ENCODE results near the gene LAMA5. TPM values are rescaled to one million over a fixed set of nuclear protein-coding genes. Genes with fewer than 3 reads are reported as not detected.

LAMA5 gene
- total and polyA plus RNA-seq, 2 experiments from 2014 or later: 201 to 298 TPM

DNA sequence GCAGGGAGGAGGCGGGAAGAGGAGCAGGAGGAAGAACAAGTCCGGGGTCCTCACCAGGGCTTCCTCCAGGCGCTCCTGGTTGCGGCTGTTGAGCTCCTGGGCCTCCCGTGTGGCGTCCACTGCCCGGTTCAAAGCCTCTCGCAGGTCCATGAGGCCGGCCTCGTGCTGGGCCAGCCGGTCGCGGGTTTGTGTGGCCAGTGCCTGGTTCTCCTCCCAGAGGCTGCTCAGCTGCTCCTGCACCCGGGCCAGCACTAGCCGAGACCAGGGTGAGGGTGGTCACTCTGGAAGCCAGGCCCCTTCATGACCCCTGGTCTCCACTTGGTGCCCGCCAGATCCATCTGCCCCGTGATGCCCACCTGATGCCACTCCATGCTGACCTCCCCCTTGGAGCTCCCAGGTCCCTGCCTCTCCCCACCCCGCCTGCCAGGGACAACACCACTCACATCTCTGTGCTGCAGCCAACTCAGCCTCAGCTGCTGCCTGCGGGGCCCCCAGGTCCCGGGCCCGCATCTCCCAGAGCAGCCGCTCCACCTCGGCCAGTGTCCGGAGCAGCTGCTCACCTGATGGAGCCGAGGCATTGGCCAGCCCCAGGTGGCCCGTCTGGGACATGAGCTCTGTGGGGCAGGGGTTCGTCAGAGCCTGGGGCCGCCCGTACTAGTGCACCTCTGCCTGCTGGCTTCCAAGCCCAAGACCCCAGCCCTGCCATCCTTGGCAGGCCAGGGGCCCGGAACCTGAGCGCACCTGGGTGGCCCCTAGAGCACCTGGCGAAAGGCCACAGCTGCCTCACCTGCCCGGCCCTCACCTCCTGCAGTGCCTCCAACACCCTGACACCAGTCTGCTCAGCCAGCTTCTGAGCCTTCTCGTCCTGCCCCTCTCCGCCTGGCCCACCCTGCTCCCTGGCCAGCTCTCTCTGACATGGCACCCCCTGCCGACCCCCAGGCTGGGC is 48.4 kb downstream of the LAMA5 start:
- no peak overlapping the region for H3K4me2 ChIP-seq
- DNase-seq (ENCODE audit: low spot score) (no peak), ATAC-seq (no peak)
- Mint-ChIP-seq H3K27ac (no peak overlapping the region), H3K4me1 (no peaks in the 10 kb centered on the region), H3K9me3 (peaks cover 23% of the 10 kb centered on the region), H3K4me3 (no peak overlapping the region), H3K27me3 (ENCODE audit: insufficient read depth, low read depth, poor library complexity) (peaks cover 43% of the 10 kb centered on the region), H3K36me3 (ENCODE audit: low read depth) (peaks cover 79% of the 10 kb centered on the region)
- peaks cover 31% of the 10 kb centered on the region for H3K36me3 ChIP-seq (ENCODE audit: insufficient read depth)
- no peaks in the 10 kb centered on the region for H3K4me1 ChIP-seq (ENCODE audit: insufficient read depth)
- H4K20me1 ChIP-seq (replicated peaks; ENCODE audit: insufficient read depth): no peaks in the 10 kb centered on the region
- H3K27me3 ChIP-seq (ENCODE audit: insufficient read depth): no peaks in the 10 kb centered on the region
- TF ChIP-seq, protein P1, sequence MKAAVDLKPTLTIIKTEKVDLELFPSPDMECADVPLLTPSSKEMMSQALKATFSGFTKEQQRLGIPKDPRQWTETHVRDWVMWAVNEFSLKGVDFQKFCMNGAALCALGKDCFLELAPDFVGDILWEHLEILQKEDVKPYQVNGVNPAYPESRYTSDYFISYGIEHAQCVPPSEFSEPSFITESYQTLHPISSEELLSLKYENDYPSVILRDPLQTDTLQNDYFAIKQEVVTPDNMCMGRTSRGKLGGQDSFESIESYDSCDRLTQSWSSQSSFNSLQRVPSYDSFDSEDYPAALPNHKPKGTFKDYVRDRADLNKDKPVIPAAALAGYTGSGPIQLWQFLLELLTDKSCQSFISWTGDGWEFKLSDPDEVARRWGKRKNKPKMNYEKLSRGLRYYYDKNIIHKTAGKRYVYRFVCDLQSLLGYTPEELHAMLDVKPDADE (IDR thresholded peaks at IDR 0.05): no peak
- TF ChIP-seq POLR2AphosphoS5 (IDR thresholded peaks at IDR 0.05; ENCODE audit: low read depth) (no peak), NANOG (IDR thresholded peaks at IDR 0.05; ENCODE audit: borderline replicate concordance) (no peak), EZH2 (IDR thresholded peaks at IDR 0.05; ENCODE audit: low read depth, unreplicated experiment) (no peak), ZNF114 (CRISPR knock-in tag; IDR thresholded peaks at IDR 0.05) (no peak), EZH2phosphoT487 (IDR thresholded peaks at IDR 0.05; ENCODE audit: unreplicated experiment) (no peak), CREB1 (CRISPR knock-in tag; IDR thresholded peaks at IDR 0.05; ENCODE audit: low read depth) (no peak), ZNF331 (CRISPR knock-in tag; IDR thresholded peaks at IDR 0.05; ENCODE audit: low read depth) (no peak), JUNB (IDR thresholded peaks at IDR 0.05; ENCODE audit: unreplicated experiment) (no peak), STAT1 (IDR thresholded peaks at IDR 0.05; ENCODE audit: unreplicated experiment) (no peak)
- TF ChIP-seq, protein P2, sequence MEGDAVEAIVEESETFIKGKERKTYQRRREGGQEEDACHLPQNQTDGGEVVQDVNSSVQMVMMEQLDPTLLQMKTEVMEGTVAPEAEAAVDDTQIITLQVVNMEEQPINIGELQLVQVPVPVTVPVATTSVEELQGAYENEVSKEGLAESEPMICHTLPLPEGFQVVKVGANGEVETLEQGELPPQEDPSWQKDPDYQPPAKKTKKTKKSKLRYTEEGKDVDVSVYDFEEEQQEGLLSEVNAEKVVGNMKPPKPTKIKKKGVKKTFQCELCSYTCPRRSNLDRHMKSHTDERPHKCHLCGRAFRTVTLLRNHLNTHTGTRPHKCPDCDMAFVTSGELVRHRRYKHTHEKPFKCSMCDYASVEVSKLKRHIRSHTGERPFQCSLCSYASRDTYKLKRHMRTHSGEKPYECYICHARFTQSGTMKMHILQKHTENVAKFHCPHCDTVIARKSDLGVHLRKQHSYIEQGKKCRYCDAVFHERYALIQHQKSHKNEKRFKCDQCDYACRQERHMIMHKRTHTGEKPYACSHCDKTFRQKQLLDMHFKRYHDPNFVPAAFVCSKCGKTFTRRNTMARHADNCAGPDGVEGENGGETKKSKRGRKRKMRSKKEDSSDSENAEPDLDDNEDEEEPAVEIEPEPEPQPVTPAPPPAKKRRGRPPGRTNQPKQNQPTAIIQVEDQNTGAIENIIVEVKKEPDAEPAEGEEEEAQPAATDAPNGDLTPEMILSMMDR (conservative IDR thresholded peaks at IDR 0.05; ENCODE audit: low read depth in 2 of 2): no peak
- TF ChIP-seq, protein P3, sequence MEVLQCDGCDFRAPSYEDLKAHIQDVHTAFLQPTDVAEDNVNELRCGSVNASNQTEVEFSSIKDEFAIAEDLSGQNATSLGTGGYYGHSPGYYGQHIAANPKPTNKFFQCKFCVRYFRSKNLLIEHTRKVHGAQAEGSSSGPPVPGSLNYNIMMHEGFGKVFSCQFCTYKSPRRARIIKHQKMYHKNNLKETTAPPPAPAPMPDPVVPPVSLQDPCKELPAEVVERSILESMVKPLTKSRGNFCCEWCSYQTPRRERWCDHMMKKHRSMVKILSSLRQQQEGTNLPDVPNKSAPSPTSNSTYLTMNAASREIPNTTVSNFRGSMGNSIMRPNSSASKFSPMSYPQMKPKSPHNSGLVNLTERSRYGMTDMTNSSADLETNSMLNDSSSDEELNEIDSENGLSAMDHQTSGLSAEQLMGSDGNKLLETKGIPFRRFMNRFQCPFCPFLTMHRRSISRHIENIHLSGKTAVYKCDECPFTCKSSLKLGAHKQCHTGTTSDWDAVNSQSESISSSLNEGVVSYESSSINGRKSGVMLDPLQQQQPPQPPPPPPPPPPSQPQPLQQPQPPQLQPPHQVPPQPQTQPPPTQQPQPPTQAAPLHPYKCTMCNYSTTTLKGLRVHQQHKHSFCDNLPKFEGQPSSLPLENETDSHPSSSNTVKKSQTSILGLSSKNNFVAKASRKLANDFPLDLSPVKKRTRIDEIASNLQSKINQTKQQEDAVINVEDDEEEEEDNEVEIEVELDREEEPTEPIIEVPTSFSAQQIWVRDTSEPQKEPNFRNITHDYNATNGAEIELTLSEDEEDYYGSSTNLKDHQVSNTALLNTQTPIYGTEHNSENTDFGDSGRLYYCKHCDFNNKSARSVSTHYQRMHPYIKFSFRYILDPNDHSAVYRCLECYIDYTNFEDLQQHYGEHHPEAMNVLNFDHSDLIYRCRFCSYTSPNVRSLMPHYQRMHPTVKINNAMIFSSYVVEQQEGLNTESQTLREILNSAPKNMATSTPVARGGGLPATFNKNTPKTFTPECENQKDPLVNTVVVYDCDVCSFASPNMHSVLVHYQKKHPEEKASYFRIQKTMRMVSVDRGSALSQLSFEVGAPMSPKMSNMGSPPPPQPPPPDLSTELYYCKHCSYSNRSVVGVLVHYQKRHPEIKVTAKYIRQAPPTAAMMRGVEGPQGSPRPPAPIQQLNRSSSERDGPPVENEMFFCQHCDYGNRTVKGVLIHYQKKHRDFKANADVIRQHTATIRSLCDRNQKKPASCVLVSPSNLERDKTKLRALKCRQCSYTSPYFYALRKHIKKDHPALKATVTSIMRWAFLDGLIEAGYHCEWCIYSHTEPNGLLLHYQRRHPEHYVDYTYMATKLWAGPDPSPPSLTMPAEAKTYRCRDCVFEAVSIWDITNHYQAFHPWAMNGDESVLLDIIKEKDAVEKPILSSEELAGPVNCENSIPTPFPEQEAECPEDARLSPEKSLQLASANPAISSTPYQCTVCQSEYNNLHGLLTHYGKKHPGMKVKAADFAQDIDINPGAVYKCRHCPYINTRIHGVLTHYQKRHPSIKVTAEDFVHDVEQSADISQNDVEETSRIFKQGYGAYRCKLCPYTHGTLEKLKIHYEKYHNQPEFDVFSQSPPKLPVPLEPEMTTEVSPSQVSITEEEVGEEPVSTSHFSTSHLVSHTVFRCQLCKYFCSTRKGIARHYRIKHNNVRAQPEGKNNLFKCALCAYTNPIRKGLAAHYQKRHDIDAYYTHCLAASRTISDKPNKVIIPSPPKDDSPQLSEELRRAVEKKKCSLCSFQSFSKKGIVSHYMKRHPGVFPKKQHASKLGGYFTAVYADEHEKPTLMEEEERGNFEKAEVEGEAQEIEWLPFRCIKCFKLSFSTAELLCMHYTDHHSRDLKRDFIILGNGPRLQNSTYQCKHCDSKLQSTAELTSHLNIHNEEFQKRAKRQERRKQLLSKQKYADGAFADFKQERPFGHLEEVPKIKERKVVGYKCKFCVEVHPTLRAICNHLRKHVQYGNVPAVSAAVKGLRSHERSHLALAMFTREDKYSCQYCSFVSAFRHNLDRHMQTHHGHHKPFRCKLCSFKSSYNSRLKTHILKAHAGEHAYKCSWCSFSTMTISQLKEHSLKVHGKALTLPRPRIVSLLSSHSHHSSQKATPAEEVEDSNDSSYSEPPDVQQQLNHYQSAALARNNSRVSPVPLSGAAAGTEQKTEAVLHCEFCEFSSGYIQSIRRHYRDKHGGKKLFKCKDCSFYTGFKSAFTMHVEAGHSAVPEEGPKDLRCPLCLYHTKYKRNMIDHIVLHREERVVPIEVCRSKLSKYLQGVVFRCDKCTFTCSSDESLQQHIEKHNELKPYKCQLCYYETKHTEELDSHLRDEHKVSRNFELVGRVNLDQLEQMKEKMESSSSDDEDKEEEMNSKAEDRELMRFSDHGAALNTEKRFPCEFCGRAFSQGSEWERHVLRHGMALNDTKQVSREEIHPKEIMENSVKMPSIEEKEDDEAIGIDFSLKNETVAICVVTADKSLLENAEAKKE (CRISPR knock-in tag; IDR thresholded peaks at IDR 0.05): no peak
- TF ChIP-seq, protein P4, sequence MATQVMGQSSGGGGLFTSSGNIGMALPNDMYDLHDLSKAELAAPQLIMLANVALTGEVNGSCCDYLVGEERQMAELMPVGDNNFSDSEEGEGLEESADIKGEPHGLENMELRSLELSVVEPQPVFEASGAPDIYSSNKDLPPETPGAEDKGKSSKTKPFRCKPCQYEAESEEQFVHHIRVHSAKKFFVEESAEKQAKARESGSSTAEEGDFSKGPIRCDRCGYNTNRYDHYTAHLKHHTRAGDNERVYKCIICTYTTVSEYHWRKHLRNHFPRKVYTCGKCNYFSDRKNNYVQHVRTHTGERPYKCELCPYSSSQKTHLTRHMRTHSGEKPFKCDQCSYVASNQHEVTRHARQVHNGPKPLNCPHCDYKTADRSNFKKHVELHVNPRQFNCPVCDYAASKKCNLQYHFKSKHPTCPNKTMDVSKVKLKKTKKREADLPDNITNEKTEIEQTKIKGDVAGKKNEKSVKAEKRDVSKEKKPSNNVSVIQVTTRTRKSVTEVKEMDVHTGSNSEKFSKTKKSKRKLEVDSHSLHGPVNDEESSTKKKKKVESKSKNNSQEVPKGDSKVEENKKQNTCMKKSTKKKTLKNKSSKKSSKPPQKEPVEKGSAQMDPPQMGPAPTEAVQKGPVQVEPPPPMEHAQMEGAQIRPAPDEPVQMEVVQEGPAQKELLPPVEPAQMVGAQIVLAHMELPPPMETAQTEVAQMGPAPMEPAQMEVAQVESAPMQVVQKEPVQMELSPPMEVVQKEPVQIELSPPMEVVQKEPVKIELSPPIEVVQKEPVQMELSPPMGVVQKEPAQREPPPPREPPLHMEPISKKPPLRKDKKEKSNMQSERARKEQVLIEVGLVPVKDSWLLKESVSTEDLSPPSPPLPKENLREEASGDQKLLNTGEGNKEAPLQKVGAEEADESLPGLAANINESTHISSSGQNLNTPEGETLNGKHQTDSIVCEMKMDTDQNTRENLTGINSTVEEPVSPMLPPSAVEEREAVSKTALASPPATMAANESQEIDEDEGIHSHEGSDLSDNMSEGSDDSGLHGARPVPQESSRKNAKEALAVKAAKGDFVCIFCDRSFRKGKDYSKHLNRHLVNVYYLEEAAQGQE (IDR thresholded peaks at IDR 0.05; ENCODE audit: unreplicated experiment): no peak
- no peaks in the 10 kb centered on the region for H3K79me2 ChIP-seq (replicated peaks; ENCODE audit: insufficient read depth)
- no peaks in the 10 kb centered on the region for H3K9me2 ChIP-seq (ENCODE audit: insufficient read depth)
- H2AFZ ChIP-seq: no peak overlapping the region
- H3F3A ChIP-seq (replicated peaks; ENCODE audit: low read depth): peaks cover 47% of the 10 kb centered on the region
- no peak overlapping the region for H3K27ac ChIP-seq (ENCODE audit: low read depth)
- H3K4me3 ChIP-seq: no peak overlapping the region

Measured in GM23338 (cell line).